ENCODE results near the gene MOCOS.

The MOCOS gene

DNA sequence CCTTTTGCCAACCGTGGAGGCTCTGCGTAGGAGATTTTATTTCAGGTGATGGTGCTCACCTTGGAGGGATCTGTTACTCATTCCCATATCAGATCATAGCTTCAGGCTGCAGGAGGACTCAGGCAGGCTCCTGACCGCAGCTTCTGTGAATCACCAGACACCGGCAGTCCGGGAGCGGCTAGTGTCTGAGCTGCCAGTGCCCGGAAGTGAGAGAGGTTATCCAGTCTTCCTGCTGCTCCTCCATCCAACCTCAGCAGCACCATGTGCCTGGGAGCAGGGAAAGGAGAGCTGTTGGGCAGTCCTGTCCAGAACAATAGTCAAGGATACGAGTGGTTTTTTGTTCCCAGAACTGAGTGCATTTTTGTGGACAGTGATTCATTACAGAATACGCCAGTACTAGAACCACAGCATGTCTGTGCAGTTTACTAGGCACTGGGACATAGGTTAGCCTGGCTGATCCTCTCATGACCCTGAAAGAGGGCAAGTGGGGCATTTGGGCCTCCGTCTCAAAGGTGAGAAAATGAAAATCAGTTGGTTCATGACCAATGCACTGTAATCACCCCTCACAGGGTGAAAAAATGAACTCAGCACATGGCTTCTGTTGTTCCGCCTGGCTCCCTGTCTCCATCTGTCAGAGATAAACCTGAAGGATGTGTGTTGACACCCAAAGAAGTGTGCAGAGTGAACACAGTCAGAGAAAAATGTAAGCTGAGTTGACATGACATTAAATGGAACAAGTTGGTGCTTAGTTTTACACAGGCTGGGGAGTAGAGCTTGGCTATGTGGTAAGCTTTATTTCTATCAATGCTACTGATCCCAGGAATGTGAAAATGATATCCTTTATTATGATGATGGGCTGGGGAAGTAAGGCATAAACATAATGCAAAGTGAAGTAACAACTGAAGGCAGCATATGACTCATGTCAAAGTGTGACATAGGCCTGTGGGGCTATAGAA, 122.4 kb downstream of the MOCOS start:
- DNase-seq, result no peak

DNA sequence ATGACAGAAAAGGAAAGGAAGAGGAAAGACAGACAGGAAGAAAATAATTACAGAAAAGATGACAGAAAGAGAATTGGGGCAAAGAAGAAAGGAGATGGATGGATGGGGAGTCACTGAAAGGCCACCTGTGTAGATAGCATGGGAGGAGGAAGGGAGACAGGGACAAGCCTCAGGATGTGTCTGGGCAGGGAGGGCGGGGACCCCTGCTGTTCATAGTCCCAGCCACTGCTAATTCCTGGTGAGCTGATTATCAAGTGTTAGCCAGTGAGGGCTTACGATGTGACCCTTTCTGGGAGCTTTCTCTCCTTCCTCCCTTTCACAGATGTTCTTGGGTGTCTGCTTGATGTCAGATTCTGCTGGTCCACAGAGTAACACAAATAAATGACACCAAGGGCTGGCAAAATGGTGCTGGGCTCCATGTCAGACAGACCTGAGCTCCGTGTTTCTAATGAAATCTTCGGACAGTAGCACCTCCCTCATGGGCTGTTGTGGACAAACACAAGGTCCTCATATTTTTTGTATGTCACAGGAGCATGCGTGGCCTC, 123.8 kb downstream of the MOCOS start:
- DNase-seq, result no peak

DNA sequence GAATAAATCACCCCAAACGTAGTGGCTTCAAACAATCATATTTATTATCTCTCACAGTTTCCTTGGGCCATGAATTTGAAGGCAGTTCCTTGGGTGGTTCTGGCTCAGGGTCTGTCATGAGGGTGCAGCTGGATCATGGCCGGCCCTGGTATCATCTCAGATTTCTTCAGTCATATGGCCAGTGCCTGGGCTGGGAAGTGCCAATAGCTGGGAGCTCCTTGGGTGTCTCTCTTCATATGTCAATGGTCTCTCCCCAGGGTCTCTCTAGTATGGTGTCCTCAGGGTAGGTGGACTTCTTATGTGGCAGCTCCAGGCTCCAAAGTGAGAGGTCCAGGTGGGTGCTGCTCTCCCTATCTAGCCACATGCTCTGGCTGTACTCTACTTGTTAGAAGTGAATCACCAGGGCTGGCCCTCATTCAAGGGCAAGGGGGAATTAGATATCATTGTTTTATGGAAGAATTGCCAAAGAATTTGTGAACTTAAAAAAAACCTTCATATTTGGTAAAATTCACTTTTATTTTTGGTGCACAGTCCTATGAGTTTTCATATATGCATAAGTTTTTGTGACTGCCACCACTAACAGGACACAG, 125.6 kb downstream of the MOCOS start:
- DNase-seq, result no peak

DNA sequence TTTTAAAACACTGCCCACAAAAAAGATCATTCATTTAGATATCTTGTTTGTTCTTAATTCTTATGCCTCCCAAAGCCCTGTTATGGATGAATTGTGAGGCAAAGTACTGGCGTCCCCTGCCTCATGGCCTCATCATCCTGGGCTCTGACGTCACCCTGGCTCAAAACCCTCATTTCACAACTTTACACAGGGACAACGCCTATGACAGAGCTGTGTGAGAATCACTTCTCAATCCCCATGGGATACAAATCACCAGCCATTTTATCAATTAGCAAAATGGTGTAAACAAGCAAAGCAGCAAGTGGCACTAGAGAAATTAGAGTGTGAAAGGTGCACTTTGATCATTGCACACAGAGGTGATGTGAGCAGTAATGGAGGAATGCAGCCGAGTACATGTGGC, 126.8 kb downstream of the MOCOS start:
- DNase-seq, result no peak

DNA sequence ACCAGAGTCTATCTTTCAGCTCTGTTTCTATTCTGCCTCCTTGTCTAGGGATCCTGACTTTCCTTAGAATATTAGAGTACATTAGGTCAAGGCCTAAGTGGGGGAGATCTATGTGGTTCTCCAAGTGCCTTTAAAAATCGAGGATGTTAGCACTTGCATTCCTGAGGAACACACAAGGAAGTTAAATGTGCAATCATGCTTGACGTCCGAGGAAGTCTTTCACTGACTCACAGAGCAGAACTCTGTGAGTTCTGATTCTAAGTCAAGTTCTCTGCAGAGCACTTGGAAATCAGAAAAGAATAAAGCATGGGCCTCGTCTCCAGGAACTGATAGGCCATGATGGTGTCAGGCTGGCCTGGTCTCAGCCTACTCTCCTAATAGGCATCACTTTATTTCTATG, 127.5 kb downstream of the MOCOS start:
- DNase-seq, result no peak

DNA sequence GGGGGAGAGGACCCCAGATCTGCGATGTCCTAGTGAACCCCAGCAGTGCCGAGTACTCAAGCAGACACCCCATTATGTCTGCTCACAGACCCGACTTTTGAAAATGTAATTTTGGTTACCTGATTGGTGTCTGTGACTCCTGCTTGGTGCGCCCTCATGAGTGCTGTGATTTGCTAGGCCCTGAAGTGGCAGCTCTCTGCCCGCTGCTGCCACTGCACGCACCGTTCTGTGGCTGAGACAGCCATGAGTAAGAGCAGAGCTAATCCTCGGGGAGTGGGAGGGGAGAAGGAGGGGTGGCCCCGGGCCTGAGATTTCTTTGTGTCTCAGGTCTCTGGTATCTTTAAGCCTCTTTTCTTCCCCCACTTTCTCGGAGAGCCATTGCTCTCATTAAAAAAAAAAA, 128.4 kb downstream of the MOCOS start:
- DNase-seq, result no peak

DNA sequence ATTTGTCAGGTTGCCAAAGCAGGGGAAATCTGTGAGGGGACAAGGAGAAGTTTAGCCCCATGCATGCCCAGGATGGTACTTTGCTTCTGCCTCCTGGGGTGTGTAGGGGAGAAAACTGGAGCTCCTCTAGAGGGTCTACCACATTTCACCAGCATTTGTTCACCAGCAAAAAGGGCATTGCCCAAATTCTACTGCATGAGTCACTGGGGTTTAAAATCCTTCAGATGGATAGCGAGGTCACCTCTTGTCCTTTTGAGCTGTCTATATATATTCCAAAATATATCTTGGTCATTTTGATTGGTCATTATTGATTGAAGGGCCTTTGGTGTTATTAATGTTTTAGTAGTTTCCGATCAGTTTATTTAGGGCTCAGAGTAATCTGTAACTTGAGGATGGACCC, 128.9 kb downstream of the MOCOS start:
- no peak for DNase-seq

Measured in activated CD4-positive, alpha-beta T cell treated with anti-CD3 and anti-CD28 coated beads, Interleukin-2, amount 50 U/mL, for 16 hours (primary cell).